ENCODE data around the gene SHMT1.
"Not testable (repeated sequence)": the region's sequence is repeated elsewhere in the genome, so short reads cannot be mapped to it uniquely, and the experiment has no call there.

SHMT1 gene

DNA sequence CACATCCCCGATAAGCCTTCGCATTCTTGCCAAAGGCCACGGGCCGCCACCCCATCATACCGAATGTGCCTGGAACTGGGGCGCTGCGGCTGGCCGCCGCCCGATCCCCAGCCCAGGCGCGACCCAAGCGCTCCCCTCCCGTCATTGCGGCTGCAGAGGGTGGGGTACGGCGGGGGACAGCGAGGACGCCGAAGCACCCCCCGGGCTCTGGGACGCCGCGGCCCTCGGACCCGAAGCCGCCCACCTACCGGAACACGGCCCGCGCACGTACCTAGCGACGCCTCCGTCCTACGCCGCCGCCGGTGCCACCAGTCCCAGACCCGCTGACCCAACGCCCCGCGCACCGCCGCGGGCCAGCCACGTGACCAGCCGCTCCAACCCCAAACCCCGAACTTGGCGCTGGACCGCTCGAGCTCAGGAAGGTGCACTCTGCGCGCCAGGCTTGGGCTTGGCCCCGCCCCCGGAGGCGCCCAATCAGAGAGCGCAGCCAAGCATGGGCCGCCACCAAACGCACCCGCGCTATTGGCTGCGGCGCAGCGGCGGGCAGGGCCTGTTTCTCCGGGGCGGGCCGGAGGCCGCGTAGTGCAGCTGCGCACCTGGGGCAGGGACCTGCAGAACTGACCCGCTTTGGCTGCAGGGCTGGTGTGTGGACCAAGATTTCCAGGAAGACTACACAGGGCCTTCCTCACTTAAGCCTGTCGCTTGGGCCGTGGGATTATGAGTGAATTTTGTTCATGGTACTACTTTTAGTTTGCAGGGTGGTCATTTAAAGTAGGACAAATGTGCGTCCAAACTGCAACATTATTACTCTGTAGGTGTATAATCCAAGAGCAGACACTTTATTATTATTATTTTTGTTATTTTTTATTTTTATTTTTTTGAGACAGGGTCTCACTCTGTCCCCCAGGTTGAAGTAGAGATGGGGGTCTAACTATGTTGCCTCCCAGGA, at the start of gene SHMT1:
TSS of gene SHMT1 (minus strand) at position 450 of the 949 bp plus-strand sequence. CDS start 7,569 bp downstream, outside the sequence.
- DNase-seq (ENCODE audit: insufficient read length, low spot score): peak; percentile 93
- FAIRE-seq: peak; percentile 95

- DNase-seq (ENCODE audit: insufficient read length, low spot score); FAIRE-seq: not testable (repeated sequence)
Observed at GRCh38 chr17:18412001-18412538, 48.7 kb upstream of the SHMT1 start.

DNA sequence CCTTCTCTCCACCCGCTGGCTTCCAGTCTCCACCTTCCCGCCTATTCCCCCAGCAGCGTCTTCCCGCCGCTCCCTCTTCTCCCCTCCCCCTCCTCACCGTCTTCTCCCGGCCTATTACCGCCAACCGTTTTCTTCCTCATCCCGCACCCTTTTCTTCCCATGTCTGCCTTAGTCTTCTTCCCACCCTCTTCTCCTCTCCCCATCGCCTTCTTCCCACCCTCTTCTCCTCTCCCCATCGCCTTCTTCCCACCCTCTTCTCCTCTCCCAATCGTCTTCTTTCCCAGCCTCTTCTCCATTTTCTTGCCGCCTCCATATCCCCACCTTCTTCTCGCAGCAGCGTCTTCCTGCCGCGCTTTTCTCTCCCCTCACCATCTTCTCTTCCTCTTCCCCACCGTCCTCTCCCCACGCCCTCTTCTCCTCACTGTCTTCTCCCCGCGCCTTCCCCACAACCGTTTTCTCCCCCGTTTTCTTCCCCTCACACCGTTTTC, 48.1 kb upstream of the SHMT1 start:
- FAIRE-seq; DNase-seq (ENCODE audit: insufficient read length, low spot score): not testable (repeated sequence)

GRCh38 chr17:18410736-18411135, 47.4 kb upstream of the SHMT1 start:
- FAIRE-seq; DNase-seq (ENCODE audit: insufficient read length, low spot score): not testable (repeated sequence)

DNA sequence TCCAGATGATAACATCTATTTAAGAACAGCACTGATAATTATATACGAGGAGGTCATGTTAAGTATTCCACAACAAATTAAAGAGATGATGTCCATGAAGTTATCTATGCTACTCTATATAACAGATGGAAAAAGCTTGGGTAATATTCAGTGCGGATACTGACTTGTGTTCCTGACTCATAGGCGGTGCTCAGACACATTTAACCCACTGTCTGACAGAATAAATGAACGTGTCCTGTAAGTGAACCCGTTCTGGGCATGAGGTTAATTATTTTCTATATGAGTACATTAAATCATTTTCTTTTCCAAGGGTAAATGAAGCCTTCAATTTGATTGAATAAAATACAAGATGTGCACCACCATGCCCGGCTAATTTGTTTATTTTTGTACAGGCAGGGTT, 46.0 kb upstream of the SHMT1 start:
- FAIRE-seq; DNase-seq (ENCODE audit: insufficient read length, low spot score): not testable (repeated sequence)

GRCh38 chr17:18408906-18409305, 45.6 kb upstream of the SHMT1 start:
- FAIRE-seq: not testable (repeated sequence)

DNA sequence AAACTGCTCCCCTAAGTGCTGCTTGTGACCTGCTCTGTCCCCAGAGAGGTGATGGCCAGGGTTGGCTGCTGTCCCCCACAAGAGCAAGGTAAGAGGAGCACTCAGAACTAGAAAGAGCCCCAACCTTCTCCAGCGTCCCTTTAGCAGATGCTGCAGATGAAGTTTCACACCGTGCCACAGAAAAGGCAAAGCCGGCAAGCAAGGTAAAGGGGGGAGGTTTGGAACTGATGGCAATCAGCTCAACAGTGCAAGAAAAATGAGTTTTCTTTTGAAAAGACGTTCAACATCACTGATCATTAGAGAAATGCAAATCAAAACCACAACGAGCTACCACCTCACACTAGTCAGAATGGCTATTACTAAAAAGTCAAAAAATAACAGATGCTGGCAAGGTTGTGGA, 40.3 kb upstream of the SHMT1 start:
- FAIRE-seq: peak; percentile 98
- not testable (repeated sequence) for DNase-seq (ENCODE audit: insufficient read length, low spot score)

More at GRCh38 chr17:18408906-18409305, 45.6 kb upstream of the SHMT1 start:
- DNase-seq (ENCODE audit: insufficient read length, low spot score): not testable (repeated sequence)

DNA sequence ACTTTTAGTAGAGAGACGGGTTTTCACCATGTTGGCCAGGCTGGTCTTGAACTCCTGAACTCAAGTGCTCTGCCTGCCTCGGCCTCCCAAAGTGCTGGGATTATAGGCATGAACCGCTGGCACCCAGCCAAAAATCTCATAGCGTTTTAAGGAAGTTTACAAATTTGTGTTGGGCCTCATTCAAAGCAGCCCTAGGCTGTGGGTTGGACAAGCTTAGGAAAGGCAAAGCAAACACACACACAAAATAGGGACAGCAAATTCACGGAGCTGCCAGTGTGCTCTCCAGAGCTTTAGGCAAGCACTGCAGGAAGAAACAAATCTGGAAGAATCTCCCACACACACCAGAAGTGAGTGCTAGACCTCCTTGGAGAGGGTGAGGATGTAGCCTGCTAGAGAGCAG, 39.8 kb upstream of the SHMT1 start:
- FAIRE-seq; DNase-seq (ENCODE audit: insufficient read length, low spot score): not testable (repeated sequence)

DNA sequence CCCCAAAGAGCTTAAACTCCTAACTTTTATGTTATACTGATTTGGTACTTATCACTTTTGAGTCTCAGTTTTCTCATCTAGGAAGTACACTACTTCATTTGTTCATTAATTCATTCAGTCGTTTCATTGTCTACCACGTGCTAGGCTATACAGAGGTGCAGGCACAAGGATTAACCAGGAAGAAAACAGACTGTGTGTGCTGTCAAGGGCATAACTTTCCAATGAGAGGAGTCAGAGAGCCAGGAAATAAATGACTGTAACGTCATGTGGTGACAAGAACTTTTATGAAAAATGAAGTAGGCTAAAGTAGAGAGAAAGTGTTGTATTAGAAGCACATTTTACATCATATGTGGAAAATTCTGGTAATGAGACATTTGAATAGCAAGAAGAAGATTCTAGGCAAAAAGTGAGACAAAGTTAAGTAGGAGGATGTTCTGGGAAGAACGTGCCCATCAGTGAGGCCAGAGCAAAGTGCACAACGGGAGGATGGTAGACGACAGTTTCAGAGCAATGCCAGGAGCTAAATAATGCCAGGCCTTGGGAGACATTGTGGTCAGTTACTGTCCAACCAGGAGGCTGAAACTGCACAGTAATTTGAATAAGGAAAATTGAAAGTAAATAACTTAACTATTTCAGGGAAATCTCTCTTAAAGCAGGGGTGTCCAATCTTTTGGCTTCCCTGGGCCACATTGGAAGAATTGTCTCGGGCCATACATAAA, 38.7 kb upstream of the SHMT1 start:
- not testable (repeated sequence) for FAIRE-seq; DNase-seq (ENCODE audit: insufficient read length, low spot score)

GRCh38 chr17:18388728-18389127, 25.4 kb upstream of the SHMT1 start:
- not testable (repeated sequence) for DNase-seq (ENCODE audit: insufficient read length, low spot score); FAIRE-seq

DNA sequence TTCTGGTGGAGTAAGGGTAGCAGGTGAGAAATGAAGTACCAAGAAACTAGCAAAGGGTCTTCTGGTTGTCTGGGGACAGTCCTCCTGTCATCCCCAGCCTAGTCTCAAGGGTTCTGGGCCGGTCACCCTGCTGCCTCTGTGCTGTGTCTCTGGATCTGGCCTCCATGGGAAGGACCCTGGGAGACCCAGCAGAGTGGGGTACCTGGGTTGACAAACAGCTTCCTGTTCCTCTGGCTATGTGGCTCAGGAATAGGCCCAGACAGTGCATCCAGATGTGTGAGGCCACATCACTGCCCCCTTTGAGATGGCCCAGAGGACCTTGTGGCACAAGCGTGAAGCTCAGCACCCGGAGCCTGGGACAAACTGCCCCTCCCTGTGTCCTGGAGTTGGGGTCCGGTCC, 24.9 kb upstream of the SHMT1 start:
- DNase-seq (ENCODE audit: insufficient read length, low spot score); FAIRE-seq: not testable (repeated sequence)

GRCh38 chr17:18387583-18387982, 24.2 kb upstream of the SHMT1 start:
- DNase-seq (ENCODE audit: insufficient read length, low spot score); FAIRE-seq: not testable (repeated sequence)

DNA sequence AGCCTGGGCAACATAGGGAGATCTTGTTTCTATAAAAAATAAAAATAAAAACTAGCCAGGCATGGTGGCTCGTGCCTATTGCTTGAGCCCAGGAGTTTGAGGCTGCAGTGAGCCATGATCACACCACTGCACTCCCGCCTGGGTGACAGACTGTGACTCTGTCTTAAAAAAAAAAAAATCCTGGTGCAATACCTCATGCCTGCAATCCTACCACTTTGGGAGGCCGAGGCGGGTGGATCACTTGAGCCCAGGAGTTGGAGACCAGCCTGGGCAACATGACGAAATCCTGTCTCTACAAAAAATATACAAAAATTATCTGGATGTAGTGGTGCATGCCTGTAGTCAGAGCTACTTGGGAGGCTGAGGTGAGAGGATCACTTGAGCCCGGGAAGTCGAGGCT, 20.9 kb upstream of the SHMT1 start:
- not testable (repeated sequence) for FAIRE-seq; DNase-seq (ENCODE audit: insufficient read length, low spot score)

DNA sequence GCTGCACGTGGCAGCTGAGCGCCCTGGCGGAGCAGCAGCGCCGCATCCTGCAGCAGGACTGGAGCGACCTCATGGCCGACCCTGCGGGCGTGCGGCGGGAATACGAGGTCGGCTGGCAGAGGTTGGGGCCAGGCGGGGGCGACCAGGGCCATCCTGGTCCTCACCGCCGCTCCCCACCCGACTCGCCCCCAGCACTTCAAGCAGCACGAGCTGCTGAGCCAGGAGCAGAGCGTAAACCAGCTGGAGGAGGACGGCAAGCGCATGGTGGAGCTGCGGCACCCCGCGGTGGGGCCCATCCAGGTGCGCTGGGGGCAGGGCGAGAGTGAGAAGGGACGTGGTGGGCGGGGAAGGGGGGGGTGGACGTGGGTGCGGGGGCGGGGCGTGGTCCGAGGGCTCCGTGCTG, 19.7 kb upstream of the SHMT1 start:
- not testable (repeated sequence) for FAIRE-seq; DNase-seq (ENCODE audit: insufficient read length, low spot score)

DNA sequence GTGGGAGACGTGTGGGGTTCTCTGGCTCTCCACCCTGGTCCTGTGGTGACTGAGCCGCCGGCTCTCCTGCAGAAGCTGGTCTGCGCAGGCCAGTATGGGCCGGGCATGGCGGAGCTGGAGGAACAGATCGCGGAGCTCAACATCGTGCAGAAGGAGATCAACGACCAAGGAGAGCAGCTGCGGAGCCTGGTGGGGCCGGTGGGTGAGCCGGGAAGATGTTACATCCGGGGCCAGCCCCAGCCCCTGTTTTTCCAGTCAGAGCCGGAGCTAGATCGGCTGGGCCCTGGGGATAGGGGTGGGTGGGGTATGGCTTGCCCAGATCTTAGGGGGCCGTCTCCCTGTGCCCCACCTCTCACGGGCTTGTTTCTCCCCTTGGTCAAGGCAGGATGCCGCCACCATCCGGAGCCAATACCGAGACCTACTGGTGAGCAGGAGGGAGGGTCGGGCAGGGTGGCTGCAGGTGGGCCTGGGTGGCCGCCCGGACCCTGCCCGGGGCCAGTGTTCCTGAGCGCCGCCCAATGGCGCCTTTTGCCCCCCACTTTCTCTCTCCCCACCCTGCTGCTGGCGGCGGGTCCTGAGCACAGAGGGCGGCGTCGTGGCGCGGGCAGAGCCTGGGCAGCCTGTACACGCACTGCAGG, 19.2 kb upstream of the SHMT1 start:
- DNase-seq (ENCODE audit: insufficient read length, low spot score): no peak
- FAIRE-seq: no peak

- DNase-seq (ENCODE audit: insufficient read length, low spot score) (no peak), FAIRE-seq (no peak)
Observed at GRCh38 chr17:18381953-18382245, 18.5 kb upstream of the SHMT1 start.

DNA sequence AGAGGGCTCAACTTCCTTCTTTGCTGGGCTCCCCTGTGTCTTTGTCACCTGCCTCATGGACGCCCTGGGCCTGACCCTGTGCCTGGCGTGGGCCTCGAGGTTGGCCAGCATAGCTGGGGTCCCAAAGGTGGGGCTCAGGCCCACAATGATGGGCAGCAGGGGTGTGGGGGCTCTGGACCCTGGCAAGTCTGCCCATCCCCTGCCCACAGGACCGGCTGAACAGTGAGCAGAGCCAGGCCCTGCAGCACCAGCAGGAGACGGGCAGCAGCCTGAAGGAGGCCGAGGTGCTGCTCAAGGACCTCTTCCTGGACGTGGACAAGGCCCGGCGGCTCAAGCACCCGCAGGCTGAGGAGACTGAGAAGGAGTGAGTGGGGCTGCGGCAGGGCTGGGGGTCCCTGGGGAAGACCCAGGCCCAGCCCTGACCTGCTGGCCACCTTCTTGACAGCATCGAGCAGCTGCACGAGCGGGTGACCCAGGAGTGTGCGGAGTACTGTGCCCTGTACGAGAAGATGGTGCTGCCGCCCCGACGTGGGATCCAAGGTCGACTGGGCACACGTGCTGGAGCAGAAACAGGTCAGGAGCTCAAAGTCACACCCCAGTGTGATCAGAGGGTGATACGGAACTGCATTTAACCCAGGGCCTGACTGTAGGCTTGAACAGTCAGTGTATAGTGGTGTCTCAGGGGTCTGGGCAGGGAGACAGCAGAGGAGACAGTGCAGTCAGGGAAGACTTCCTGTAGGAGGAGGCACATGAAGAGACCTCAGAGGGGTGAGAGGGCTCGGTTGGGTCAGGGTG, 18.0 kb upstream of the SHMT1 start:
- DNase-seq (ENCODE audit: insufficient read length, low spot score): no peak
- FAIRE-seq: no peak

- FAIRE-seq: no peak
- DNase-seq (ENCODE audit: insufficient read length, low spot score): no peak
Observed at GRCh38 chr17:18380471-18381157, 17.3 kb upstream of the SHMT1 start.
